Hepatocyte (in vitro differentiated cells): ENCODE results near the gene TXNRD2. TPM values are rescaled to one million over a fixed set of nuclear protein-coding genes. Genes with fewer than 3 reads are reported as not detected.

Source experiments
- DNase-seq: peaks from one replicate; pipeline ENCODE4 v3.0.0-alpha.2; 2016; ENCODE audit warnings: low spot score
- H2AFZ ChIP-seq: fragments of 200-600 bp; sonication (generic); 2 replicates; pipeline ENCODE4 v1.6.0; 2016; ENCODE audit warnings: antibody characterized with exemption, mild to moderate bottlenecking
- H3K27ac ChIP-seq: fragments of 200-600 bp; sonication (generic); 2 replicates; pipeline ENCODE4 v1.5.1; 2016; ENCODE audit warnings: mild to moderate bottlenecking
- H3K27me3 ChIP-seq: fragments of 200-600 bp; sonication (generic); 2 replicates; pipeline ENCODE4 v1.6.1; 2016
- H3K36me3 ChIP-seq: fragments of 200-600 bp; sonication (generic); replicated peaks from 2 replicates; pipeline ENCODE4 v1.5.1; 2016; ENCODE audit warnings: low read depth; ENCODE audit not compliant: insufficient read depth
- H3K4me1 ChIP-seq: fragments of 200-600 bp; sonication (generic); 2 replicates; pipeline ENCODE4 v1.5.1; 2016; ENCODE audit warnings: mild to moderate bottlenecking, moderate library complexity; ENCODE audit not compliant: insufficient read depth
- H3K4me2 ChIP-seq: fragments of 200-600 bp; sonication (generic); 2 replicates; pipeline ENCODE4 v1.6.0; 2016
- H3K4me3 ChIP-seq: fragments of 200-600 bp; sonication (generic); 2 replicates; pipeline ENCODE4 v1.5.1; 2016; ENCODE audit warnings: mild to moderate bottlenecking
- H3K79me2 ChIP-seq: fragments of 200-600 bp; sonication (generic); 2 replicates; pipeline ENCODE4 v1.6.0; 2017; ENCODE audit warnings: mild to moderate bottlenecking
- H3K9me2 ChIP-seq: fragments of 200-600 bp; sonication (generic); replicated peaks from 2 replicates; pipeline ENCODE4 v1.6.0; 2017; ENCODE audit warnings: mild to moderate bottlenecking; ENCODE audit not compliant: insufficient read depth
- H3K9me3 ChIP-seq: fragments of 200-600 bp; sonication (generic); 2 replicates; pipeline ENCODE4 v1.5.1; 2016; ENCODE audit warnings: low read depth, mild to moderate bottlenecking
- H4K20me1 ChIP-seq: fragments of 200-600 bp; sonication (generic); 2 replicates; pipeline ENCODE4 v1.6.0; 2016; ENCODE audit warnings: mild to moderate bottlenecking; ENCODE audit not compliant: insufficient read depth, poor library complexity, severe bottlenecking
- EZH2 ChIP-seq: fragments of 200-600 bp; sonication (generic); IDR thresholded peaks from 2 replicates; pipeline ENCODE4 v1.6.1; 2016; ENCODE audit warnings: antibody characterized with exemption, mild to moderate bottlenecking, borderline replicate concordance
- EZH2phosphoT487 ChIP-seq: fragments of 200-600 bp; sonication (generic); IDR thresholded peaks from one replicate; pipeline ENCODE4 v1.6.1; 2018; ENCODE audit warnings: antibody characterized with exemption, mild to moderate bottlenecking, low read depth, moderate library complexity; ENCODE audit not compliant: unreplicated experiment, severe bottlenecking
- WGBS: methylation state at CpG from one replicate; pipeline ENCODE4 v1.1.6; 2016; ENCODE audit warnings: low lambda C conversion rate; ENCODE audit errors: missing lambda C conversion rate; 5-methylcytosine and 5-hydroxymethylcytosine counted together
- polyA plus RNA-seq: library from polyadenylated mRNA; unstranded; fragments of >200 nt; fragmentation: Nextera tagmentation; extraction: Ambion mirVana; gene quantifications from 2 replicates; pipeline ENCODE4 v1.2.1, GENCODE V29; 2016
- total RNA-seq: library from RNA; depleted of rRNA; stranded (reverse); fragments of >200 nt; gene quantifications from 2 replicates; pipeline ENCODE4 v1.2.3, GENCODE V29; 2014
- TF ChIP-seq, protein P1 (sequence below): fragments of 200-600 bp; sonication (generic); IDR thresholded peaks from 2 replicates; pipeline ENCODE4 v1.5.1; 2016; ENCODE audit warnings: antibody characterized with exemption, mild to moderate bottlenecking; ENCODE audit not compliant: poor library complexity

TXNRD2 gene
- total and polyA plus RNA-seq, 2 experiments from 2014 or later: 0.60 to 2.1 TPM

DNA sequence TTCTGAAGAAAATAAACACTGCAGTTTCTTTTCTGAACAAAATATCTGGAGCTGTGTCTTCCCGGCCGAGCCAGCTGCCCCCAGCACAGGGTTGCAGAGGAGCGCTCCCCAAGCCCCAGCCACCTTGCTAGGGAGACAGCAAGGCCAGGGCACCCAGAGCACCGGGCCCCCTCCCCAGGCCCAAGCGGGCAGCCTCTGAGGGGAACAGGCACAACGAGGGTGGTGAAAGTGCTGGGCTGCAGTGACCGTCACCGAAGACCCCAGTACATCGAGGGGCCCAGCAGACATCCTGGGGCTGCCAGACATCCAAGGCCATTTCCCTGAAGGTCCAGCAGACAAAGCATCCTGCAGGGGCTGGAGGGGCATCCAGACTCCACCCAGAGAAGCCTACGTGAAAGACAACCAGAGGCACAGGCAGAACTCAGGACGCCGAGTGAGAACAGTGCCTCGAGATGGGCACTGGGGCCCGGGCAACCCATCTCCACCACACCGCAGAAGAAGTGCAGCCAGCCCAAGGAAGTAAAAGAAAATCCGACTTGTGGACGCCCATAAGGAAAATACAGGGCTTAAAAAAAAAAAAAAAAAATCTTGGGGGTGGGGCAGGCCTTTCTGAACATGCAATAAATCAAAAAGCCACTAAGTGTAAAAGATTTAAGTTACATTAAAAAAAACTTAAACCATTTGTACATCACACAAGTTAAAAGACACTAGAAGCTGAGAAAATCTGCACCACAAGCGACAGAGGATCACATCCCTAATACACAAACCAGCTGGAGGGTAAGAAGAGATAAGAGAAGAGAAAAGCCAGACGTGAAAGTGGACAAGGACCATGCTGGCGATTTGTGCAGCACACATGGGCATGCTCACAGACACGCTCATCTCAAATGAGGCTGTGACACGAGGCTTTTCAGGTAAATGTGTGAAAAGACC, 36.0 kb downstream of the TXNRD2 start:
- no peak for DNase-seq
- H3K9me3 ChIP-seq: no peaks in the 10 kb centered on the region
- 53% methylated on average over 22 of the region's 22 CpGs for WGBS
- TF ChIP-seq EZH2phosphoT487: no peak
- TF ChIP-seq, protein P1, sequence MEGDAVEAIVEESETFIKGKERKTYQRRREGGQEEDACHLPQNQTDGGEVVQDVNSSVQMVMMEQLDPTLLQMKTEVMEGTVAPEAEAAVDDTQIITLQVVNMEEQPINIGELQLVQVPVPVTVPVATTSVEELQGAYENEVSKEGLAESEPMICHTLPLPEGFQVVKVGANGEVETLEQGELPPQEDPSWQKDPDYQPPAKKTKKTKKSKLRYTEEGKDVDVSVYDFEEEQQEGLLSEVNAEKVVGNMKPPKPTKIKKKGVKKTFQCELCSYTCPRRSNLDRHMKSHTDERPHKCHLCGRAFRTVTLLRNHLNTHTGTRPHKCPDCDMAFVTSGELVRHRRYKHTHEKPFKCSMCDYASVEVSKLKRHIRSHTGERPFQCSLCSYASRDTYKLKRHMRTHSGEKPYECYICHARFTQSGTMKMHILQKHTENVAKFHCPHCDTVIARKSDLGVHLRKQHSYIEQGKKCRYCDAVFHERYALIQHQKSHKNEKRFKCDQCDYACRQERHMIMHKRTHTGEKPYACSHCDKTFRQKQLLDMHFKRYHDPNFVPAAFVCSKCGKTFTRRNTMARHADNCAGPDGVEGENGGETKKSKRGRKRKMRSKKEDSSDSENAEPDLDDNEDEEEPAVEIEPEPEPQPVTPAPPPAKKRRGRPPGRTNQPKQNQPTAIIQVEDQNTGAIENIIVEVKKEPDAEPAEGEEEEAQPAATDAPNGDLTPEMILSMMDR: no peak
- TF ChIP-seq EZH2: no peak
- H4K20me1 ChIP-seq: no peaks in the 10 kb centered on the region
- H3K79me2 ChIP-seq: no peaks in the 10 kb centered on the region
- H3K27me3 ChIP-seq: peaks cover 3% of the 10 kb centered on the region
- H2AFZ ChIP-seq: no peak overlapping the region
- H3K27ac ChIP-seq: no peak overlapping the region
- no peak overlapping the region for H3K4me3 ChIP-seq
- peaks cover 17% of the 10 kb centered on the region for H3K4me1 ChIP-seq
- no peaks in the 10 kb centered on the region for H3K36me3 ChIP-seq
- no peaks in the 10 kb centered on the region for H3K9me2 ChIP-seq
- peak overlapping the region; percentile 21 for H3K4me2 ChIP-seq

DNA sequence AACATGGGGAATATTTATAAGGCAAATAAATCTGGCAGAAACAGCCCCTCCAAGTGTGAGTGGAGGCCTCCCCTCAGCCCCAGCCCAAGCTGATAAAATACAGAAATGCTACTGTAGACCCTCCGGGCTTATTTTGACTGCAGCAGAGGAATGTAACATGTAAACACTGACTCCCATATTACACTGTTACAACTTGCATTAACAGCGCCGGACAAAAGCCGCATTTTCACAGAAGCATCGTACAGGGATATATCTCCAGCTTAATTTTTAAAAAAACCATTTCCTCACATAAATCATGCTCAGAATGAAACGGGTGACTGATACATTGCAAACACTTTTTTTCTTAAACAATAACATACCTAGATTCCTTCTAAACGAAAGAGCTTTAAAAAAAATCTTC, 36.7 kb downstream of the TXNRD2 start:
- Histone ChIP-seq H3K36me3 (no peaks in the 10 kb centered on the region), H3K27ac (no peak overlapping the region), H3K27me3 (peaks cover 3% of the 10 kb centered on the region), H3K4me2 (peak overlapping the region; percentile 21), H3K4me1 (peaks cover 17% of the 10 kb centered on the region), H2AFZ (no peak overlapping the region), H3K9me2 (no peaks in the 10 kb centered on the region), H3K4me3 (no peak overlapping the region), H3K9me3 (no peaks in the 10 kb centered on the region), H4K20me1 (no peaks in the 10 kb centered on the region), H3K79me2 (no peaks in the 10 kb centered on the region)
- TF ChIP-seq EZH2 (no peak), EZH2phosphoT487 (peak; percentile 77)
- DNase-seq: no peak
- WGBS: 32% methylated on average over 7 of the region's 7 CpGs

DNA sequence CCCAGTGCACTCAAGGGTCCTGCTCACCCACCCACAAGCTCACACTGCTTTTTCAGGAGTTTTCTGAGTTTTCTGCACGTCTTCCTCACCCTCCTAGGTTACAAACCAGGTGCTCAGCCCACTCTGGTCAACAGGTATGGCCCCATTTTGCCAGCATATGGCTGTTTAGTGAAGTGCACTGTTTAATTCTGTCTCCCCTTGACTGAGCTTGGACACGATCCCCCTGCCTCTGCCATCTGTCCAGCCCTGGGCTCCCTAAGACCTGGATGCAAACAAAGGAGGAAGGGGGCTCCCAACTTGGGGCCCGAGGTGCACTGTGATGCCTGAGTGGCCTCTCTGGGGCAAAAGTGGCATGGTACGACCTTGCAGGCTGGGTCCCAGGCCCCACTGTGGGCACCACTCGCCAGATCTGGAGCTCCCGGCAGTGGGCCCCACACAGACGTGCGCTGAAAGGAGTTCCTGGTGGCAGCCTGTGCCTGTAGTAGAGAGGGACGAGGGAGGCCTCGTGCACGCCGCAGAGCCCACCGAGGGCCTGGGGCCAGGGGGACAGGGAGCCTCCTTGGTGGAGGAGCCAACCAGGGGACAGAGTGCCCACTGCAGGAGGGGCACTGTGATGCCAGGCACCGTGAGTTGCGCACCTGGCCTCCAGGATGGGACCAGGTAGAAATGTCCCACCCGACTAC, 37.3 kb downstream of the TXNRD2 start:
- H3K4me3 ChIP-seq: no peak overlapping the region
- peak overlapping the region; percentile 21 for H3K4me2 ChIP-seq

More for the DNA sequence above, 37.3 kb downstream of the TXNRD2 start:
- no peaks in the 10 kb centered on the region for H3K9me2 ChIP-seq
- TF ChIP-seq EZH2 (no peak), EZH2phosphoT487 (no peak)
- TF ChIP-seq, protein P1: no peak
- no peak overlapping the region for H2AFZ ChIP-seq
- DNase-seq: no peak
- H3K79me2 ChIP-seq: no peaks in the 10 kb centered on the region
- peaks cover 17% of the 10 kb centered on the region for H3K4me1 ChIP-seq
- WGBS: 70% methylated on average over 16 of the region's 16 CpGs
- no peaks in the 10 kb centered on the region for H3K36me3 ChIP-seq
- no peak overlapping the region for H3K27ac ChIP-seq
- H4K20me1 ChIP-seq: no peaks in the 10 kb centered on the region
- H3K9me3 ChIP-seq: no peaks in the 10 kb centered on the region
- peaks cover 3% of the 10 kb centered on the region for H3K27me3 ChIP-seq
